ENCODE measurements around the gene AGMO.

GRCh38 chr7:15561835-15562234 lies at the start of gene AGMO:
- no peak for TF ChIP-seq CTCF (IDR thresholded peaks at IDR 0.05)
- TF ChIP-seq EHMT2 (IDR thresholded peaks at IDR 0.05; ENCODE audit: low read depth) = no peak
- TF ChIP-seq GATA3 (IDR thresholded peaks at IDR 0.05; ENCODE audit: borderline replicate concordance) = no peak
